Measurements from ENCODE around the gene GALNTL6. TPM values are rescaled to one million over a fixed set of nuclear protein-coding genes. Genes with fewer than 3 reads are reported as not detected.

Gene GALNTL6
- total and polyA plus RNA-seq, 4 donors, result 0.08 to 0.09 (median 0.09) TPM; not detected in 1

DNA sequence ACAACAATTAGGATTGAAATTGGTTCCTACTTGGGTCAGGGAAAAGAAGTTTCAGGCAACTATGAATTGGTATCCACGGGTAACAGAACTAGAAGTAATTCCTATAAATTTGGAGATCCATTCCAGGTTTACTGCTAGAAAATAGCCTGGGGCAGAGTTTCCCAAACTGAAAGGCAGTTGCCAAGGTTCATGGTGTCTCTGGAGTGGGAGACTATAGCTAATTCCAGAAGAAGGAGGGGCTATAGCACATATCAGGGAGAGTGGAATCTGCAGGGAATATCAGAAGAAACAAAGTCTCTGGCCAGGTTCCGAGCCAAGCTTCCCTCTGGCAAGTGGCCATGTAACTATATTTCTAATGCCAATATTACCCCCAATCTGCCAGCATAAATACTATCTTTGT is 166.3 kb downstream of the GALNTL6 start:
- no peak overlapping the region for H3K9ac ChIP-seq (ENCODE audit: insufficient read depth in 1 of 2, low read length in 2 of 2)
- no peak overlapping the region for H3K27ac ChIP-seq (ENCODE audit: low read depth in 1 of 2, low read length in 1 of 2)
- 71 to 75% methylated on average over 2 of the region's 2 CpGs for WGBS, 2 donors
- H3K4me3 ChIP-seq, result no peak overlapping the region
- no peak for TF ChIP-seq CTCF (IDR thresholded peaks at IDR 0.05; ENCODE audit: control extremely low read depth, extremely low read depth)
- H3K9me3 ChIP-seq (ENCODE audit: control insufficient read depth in 4 of 4, insufficient read depth in 3 of 4, low read length in 3 of 4), result no peaks in the 10 kb centered on the region
- H3K4me1 ChIP-seq (ENCODE audit: control insufficient read depth in 5 of 5, insufficient read depth in 5 of 5, low read length in 5 of 5), result no peaks in the 10 kb centered on the region
- ATAC-seq (ENCODE audit: insufficient read depth, low FRiP score) (no peak), DNase-seq (peak in 1 of 3 donors; percentile 1)
- H3K27me3 ChIP-seq (ENCODE audit: control insufficient read depth in 3 of 3, insufficient read depth in 3 of 3, low read length in 2 of 3), result no peaks in the 10 kb centered on the region
- H3K36me3 ChIP-seq (ENCODE audit: control insufficient read depth in 4 of 4, insufficient read depth in 4 of 4, low read length in 4 of 4), result no peaks in the 10 kb centered on the region

DNA sequence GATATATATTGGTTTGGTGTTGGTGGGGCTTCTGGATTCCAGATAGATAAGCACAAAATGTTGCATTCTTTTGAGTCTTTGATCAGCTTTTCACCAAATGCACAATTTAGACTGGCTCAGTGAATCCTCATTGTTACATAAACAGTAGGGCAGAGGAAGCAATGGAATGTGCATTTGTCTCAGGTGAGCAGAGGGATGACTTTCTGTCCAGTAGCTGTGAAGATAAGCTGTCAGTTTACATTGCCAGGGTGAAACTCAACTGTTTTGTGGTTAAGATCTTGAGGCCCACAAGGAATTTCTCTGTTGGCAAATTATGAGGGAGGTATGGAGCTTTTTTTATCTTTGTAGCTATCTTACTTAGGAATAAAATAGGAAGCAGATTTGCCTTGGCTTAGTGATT is 168.0 kb downstream of the GALNTL6 start:
- Histone ChIP-seq H3K27me3 (ENCODE audit: control insufficient read depth in 3 of 3, insufficient read depth in 3 of 3, low read length in 2 of 3) (no peaks in the 10 kb centered on the region), H3K27ac (ENCODE audit: low read depth in 1 of 2, low read length in 1 of 2) (no peak overlapping the region), H3K9me3 (ENCODE audit: control insufficient read depth in 4 of 4, insufficient read depth in 3 of 4, low read length in 3 of 4) (no peaks in the 10 kb centered on the region), H3K36me3 (ENCODE audit: control insufficient read depth in 4 of 4, insufficient read depth in 4 of 4, low read length in 4 of 4) (no peaks in the 10 kb centered on the region), H3K9ac (ENCODE audit: insufficient read depth in 1 of 2, low read length in 2 of 2) (no peak overlapping the region), H3K4me1 (ENCODE audit: control insufficient read depth in 5 of 5, insufficient read depth in 5 of 5, low read length in 5 of 5) (no peaks in the 10 kb centered on the region), H3K4me3 (no peak overlapping the region)
- no peak for DNase-seq
- no peak for ATAC-seq (ENCODE audit: insufficient read depth, low FRiP score)
- TF ChIP-seq CTCF (IDR thresholded peaks at IDR 0.05; ENCODE audit: control extremely low read depth, extremely low read depth), result no peak

DNA sequence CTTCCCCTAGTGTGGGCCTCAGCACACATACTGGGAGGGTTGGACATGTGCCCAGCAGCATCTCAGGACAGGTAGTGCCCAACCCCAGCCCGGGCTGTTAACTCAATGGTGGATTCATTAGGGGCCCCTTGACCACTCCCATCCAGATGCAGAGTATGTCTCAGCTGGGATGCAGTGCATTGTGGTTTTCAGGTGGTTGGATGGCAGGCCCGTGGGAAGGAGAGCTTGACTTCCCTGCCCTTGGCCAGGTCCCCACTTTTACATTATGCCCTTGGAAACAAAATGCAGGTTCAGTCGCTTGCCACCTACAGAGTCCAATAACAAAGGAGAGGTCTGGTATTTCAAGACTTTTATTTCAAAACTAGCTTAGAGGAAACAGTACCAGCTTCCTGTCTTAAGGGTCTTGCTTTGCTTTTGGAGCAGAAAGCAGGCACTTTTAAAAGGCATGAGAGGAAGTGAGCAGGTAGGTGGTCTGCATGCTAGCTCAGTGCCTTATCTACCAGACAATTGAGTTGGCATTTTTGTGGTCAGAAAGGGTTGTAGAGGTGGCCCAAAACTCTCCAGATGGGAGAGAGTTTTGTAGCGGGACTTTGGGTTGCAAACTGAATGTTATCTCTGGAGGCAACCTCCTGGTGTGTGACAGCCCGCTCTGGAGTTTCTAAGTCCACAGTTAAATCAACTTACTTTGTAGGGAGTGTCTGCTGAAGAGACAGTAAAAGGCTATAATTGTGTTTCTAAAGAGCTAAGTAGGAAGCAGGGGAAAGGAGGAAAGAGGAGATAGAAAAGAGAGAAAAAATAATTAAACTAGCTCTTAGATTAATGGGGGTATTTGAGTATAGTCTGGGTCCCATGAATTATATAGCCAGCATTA is 171.0 kb downstream of the GALNTL6 start:
- Histone ChIP-seq H3K27me3 (ENCODE audit: control insufficient read depth in 3 of 3, insufficient read depth in 3 of 3, low read length in 2 of 3) (no peaks in the 10 kb centered on the region), H3K4me1 (ENCODE audit: control insufficient read depth in 5 of 5, insufficient read depth in 5 of 5, low read length in 5 of 5) (no peaks in the 10 kb centered on the region), H3K27ac (ENCODE audit: low read depth in 1 of 2, low read length in 1 of 2) (no peak overlapping the region), H3K9me3 (ENCODE audit: control insufficient read depth in 4 of 4, insufficient read depth in 3 of 4, low read length in 3 of 4) (no peaks in the 10 kb centered on the region), H3K9ac (ENCODE audit: insufficient read depth in 1 of 2, low read length in 2 of 2) (no peak overlapping the region), H3K4me3 (no peak overlapping the region), H3K36me3 (ENCODE audit: control insufficient read depth in 4 of 4, insufficient read depth in 4 of 4, low read length in 4 of 4) (no peaks in the 10 kb centered on the region)
- ATAC-seq (ENCODE audit: insufficient read depth, low FRiP score), result no peak
- WGBS, 2 donors, result 77% methylated on average over 5 of the region's 5 CpGs
- no peak for TF ChIP-seq CTCF (IDR thresholded peaks at IDR 0.05; ENCODE audit: control extremely low read depth, extremely low read depth)
- DNase-seq, result no peak
